Stimulated activated CD4-positive, alpha-beta T cell treated with anti-CD3 and anti-CD28 coated beads, Interleukin-4, amount 100 ng/mL, for 1 hour (primary cell): ENCODE results near the gene FXYD7.

Source experiments
- DNase-seq: peaks from one replicate; pipeline ENCODE4 v3.0.0-alpha.2; 2020

The FXYD7 gene

GRCh38 chr19:35112995-35113688 is 29.9 kb upstream of the FXYD7 start:
- DNase-seq = no peak

GRCh38 chr19:35114353-35115176 is 28.5 kb upstream of the FXYD7 start:
- peak; percentile 71 for DNase-seq

GRCh38 chr19:35115177-35115951 is 27.7 kb upstream of the FXYD7 start, which contains the start of gene FXYD3:
Gene FXYD3 (plus strand): TSS chr19:35115823. CDS start chr19:35119377, 3,554 bp downstream.
- no peak for DNase-seq

- no peak for DNase-seq
These were observed 26.8 kb upstream of the FXYD7 start for GRCh38 chr19:35116072-35116801.

- no peak for DNase-seq
These were observed 25.9 kb upstream of the FXYD7 start for GRCh38 chr19:35117116-35117515.

- DNase-seq = no peak
These were observed 25.3 kb upstream of the FXYD7 start for GRCh38 chr19:35117799-35118198.

GRCh38 chr19:35118268-35119020 is 24.6 kb upstream of the FXYD7 start:
- DNase-seq = no peak

- DNase-seq = no peak
These were observed 24.0 kb upstream of the FXYD7 start for GRCh38 chr19:35119091-35119490.

GRCh38 chr19:35119578-35120155 is 23.4 kb upstream of the FXYD7 start:
- DNase-seq = no peak

GRCh38 chr19:35120492-35120891 is 22.6 kb upstream of the FXYD7 start:
- no peak for DNase-seq

- DNase-seq = no peak
These were observed 22.2 kb upstream of the FXYD7 start for GRCh38 chr19:35120898-35121297.

- DNase-seq = no peak
These were observed 20.1 kb upstream of the FXYD7 start for GRCh38 chr19:35122687-35123551.

- no peak for DNase-seq
These were observed 19.5 kb upstream of the FXYD7 start for GRCh38 chr19:35123573-35123972.

- DNase-seq = peak; percentile 88
These were observed 18.7 kb upstream of the FXYD7 start for GRCh38 chr19:35124098-35125060.

- DNase-seq = no peak
These were observed 17.8 kb upstream of the FXYD7 start for GRCh38 chr19:35125270-35125717.

- DNase-seq = no peak
These were observed 17.1 kb upstream of the FXYD7 start for GRCh38 chr19:35125749-35126623.

- DNase-seq = no peak
These were observed 16.5 kb upstream of the FXYD7 start for GRCh38 chr19:35126624-35126959.

- DNase-seq = no peak
These were observed 15.2 kb upstream of the FXYD7 start for GRCh38 chr19:35127871-35128270.
